Endothelial cell of umbilical vein (primary cell): ENCODE measurements around the gene DENND5B. TPM values are rescaled to one million over a fixed set of nuclear protein-coding genes. Genes with fewer than 3 reads are reported as not detected.

ENCODE experiments used
- BruUV-seq: library from RNA; stranded (reverse); fragments of 400-500 nt; replicated peaks from 2 replicates; lab custom pipeline; 2021; lab: Mats Ljungman, UMichigan
- CTCF ChIA-PET: fragments of 300-600, 350-600 bp; sonication (Branson Sonifier 250); formaldehyde crosslinking; loops from one replicate; lab custom pipeline; 2021; ENCODE audit warnings: antibody characterized with exemption, inconsistent platforms; lab: Charles Lee
- POLR2A ChIA-PET: fragments of 300-600, 350-600 bp; sonication (Branson Sonifier 250); formaldehyde crosslinking; loops from one replicate; lab custom pipeline; 2021; ENCODE audit warnings: antibody characterized with exemption, inconsistent platforms; lab: Charles Lee
- DNase-seq: peaks from one replicate; pipeline ENCODE4 v3.0.0-alpha.2; 2011; ENCODE audit warnings: low read depth, low spot score
- FAIRE-seq: peaks from 2 replicates; lab custom pipeline; 2011; peaks lifted over from hg19 to GRCh38; lab: Jason Lieb, UNC
- H2AFZ ChIP-seq: 2 replicates; pipeline ENCODE4 v1.6.0; 2012; ENCODE audit warnings: low read depth, low read length, control low read depth, inconsistent platforms
- H3K27ac ChIP-seq: 2 replicates; pipeline ENCODE4 v1.5.1; 2011; ENCODE audit warnings: low read depth, mild to moderate bottlenecking, control low read depth, low read length, moderate library complexity; ENCODE audit not compliant: insufficient read depth
- H3K27me3 ChIP-seq, 2 experiments: 2 replicates each; pipeline versions ENCODE4 v1.6.0 to v1.6.1; 2011; ENCODE audit warnings: low read length in 2 of 2, mixed read lengths in 1 of 2; ENCODE audit not compliant: control insufficient read depth in 2 of 2, insufficient read depth in 2 of 2
- H3K36me3 ChIP-seq, 2 experiments: 2 replicates in 1 of 2; 3 replicates in 1 of 2; pipeline ENCODE4 v1.5.1; 2011; ENCODE audit warnings: low read length in 2 of 2, mild to moderate bottlenecking in 1 of 2, moderate library complexity in 1 of 2; ENCODE audit not compliant: control insufficient read depth in 2 of 2, insufficient read depth in 2 of 2; ENCODE audit errors: extremely low read depth in 1 of 2
- H3K4me1 ChIP-seq: 3 replicates; pipeline ENCODE4 v1.5.1; 2011; ENCODE audit warnings: mild to moderate bottlenecking, low read length; ENCODE audit not compliant: control insufficient read depth, insufficient read depth; ENCODE audit errors: extremely low read depth
- H3K4me2 ChIP-seq: 2 replicates; pipeline ENCODE4 v1.6.1; 2011; ENCODE audit warnings: low read length, control low read depth, mixed read lengths; ENCODE audit not compliant: insufficient read depth
- H3K4me3 ChIP-seq, 3 experiments: fragments of 200-600 bp in 1 of 3; sonication (generic), shearing (Covaris generic) in 1 of 3; replicated peaks in 1 of 3; 2 replicates each; pipeline ENCODE4 v1.5.1; 2011 to 2016; ENCODE audit warnings: control low read depth in 3 of 3, low read length in 3 of 3, mild to moderate bottlenecking in 2 of 3, inconsistent platforms in 1 of 3, low read depth in 1 of 3, moderate library complexity in 1 of 3; ENCODE audit not compliant: insufficient read depth in 1 of 3
- H3K79me2 ChIP-seq: 2 replicates; pipeline ENCODE4 v1.6.0; 2012; ENCODE audit warnings: low read length, inconsistent platforms; ENCODE audit not compliant: control insufficient read depth, insufficient read depth
- H3K9ac ChIP-seq: replicated peaks from 2 replicates; pipeline ENCODE3; 2011; ENCODE audit warnings: low read length, control low read depth; ENCODE audit not compliant: insufficient read depth; ENCODE audit errors: extremely low read depth
- H3K9me1 ChIP-seq: replicated peaks from 3 replicates; pipeline ENCODE4 v1.6.0; 2011; ENCODE audit warnings: mild to moderate bottlenecking, low read length; ENCODE audit not compliant: control insufficient read depth, insufficient read depth; ENCODE audit errors: extremely low read depth
- H3K9me3 ChIP-seq: replicated peaks from 2 replicates; pipeline ENCODE4 v1.5.1; 2012; ENCODE audit warnings: low read length, inconsistent platforms; ENCODE audit not compliant: control insufficient read depth, insufficient read depth
- H4K20me1 ChIP-seq: replicated peaks from 2 replicates; pipeline ENCODE3; 2011; ENCODE audit warnings: mild to moderate bottlenecking, low read length; ENCODE audit not compliant: control insufficient read depth, insufficient read depth; ENCODE audit errors: extremely low read depth
- CTCF ChIP-seq, 2 donors: IDR thresholded peaks; 1 replicate in 1 of 2; 2 replicates in 1 of 2; pipeline ENCODE4 v1.5.1; 2011; ENCODE audit warnings: low read length in 2 of 2, mild to moderate bottlenecking in 2 of 2, moderate library complexity in 2 of 2, control low read depth in 1 of 2, inconsistent platforms in 1 of 2, low read depth in 1 of 2; ENCODE audit not compliant: insufficient read depth in 1 of 2; ENCODE audit errors: extremely low read depth in 1 of 2
- EZH2 ChIP-seq: IDR thresholded peaks from 2 replicates; pipeline ENCODE4 v1.6.1; 2012; ENCODE audit warnings: borderline replicate concordance, low read depth, mild to moderate bottlenecking, moderate library complexity, low read length, inconsistent platforms; ENCODE audit not compliant: severe bottlenecking
- FOS ChIP-seq: IDR thresholded peaks from 2 replicates; pipeline ENCODE4 v1.6.1; 2011; ENCODE audit warnings: mild to moderate bottlenecking, low read length, moderate library complexity, borderline replicate concordance; ENCODE audit not compliant: insufficient read depth
- GATA2 ChIP-seq: IDR thresholded peaks from 2 replicates; pipeline ENCODE4 v1.7.0; 2011; ENCODE audit warnings: low read depth, mild to moderate bottlenecking, moderate library complexity, mixed read lengths, low read length; ENCODE audit not compliant: insufficient read length, insufficient read depth
- JUN ChIP-seq: IDR thresholded peaks from 2 replicates; pipeline ENCODE4 v1.6.1; 2011; ENCODE audit warnings: borderline replicate concordance, low read depth; ENCODE audit not compliant: insufficient read length, insufficient read depth
- MAX ChIP-seq: IDR thresholded peaks from 2 replicates; pipeline ENCODE4 v1.6.1; 2011; ENCODE audit not compliant: insufficient read depth, insufficient read length
- MYC ChIP-seq: IDR thresholded peaks from one replicate; pipeline ENCODE4 v1.6.1; 2011; ENCODE audit warnings: mild to moderate bottlenecking, low read depth, low read length
- POLR2A ChIP-seq: IDR thresholded peaks from 2 replicates; pipeline ENCODE4 v1.6.1; 2012; ENCODE audit warnings: low read depth, mild to moderate bottlenecking, control low read depth, low read length
- POLR2AphosphoS5 ChIP-seq: IDR thresholded peaks from 2 replicates; pipeline ENCODE4 v1.6.1; 2012; ENCODE audit warnings: low read depth, mild to moderate bottlenecking, control low read depth, low read length, moderate library complexity; ENCODE audit not compliant: insufficient read depth
- dilution Hi-C: fragments of 300-500 bp; cut with MboI; formaldehyde crosslinking; loops from one replicate; pipeline ENCODE4 v1.15.0; 2019; ENCODE audit warnings: low sequenced_read_pairs; ENCODE audit not compliant: extremely low pct_ligation_motif_present
- intact Hi-C: fragments of 100-400 bp; cut with micrococcal nuclease; formaldehyde crosslinking; loops from one replicate; pipeline ENCODE4 v1.10.0; 2022
- polyA plus RNA-seq, 4 experiments: library from polyadenylated mRNA; depleted of rRNA in 3 of 4; stranded (reverse) in 3 of 4; unstranded in 1 of 4; fragments of >200 nt; gene quantifications; 2 replicates each; pipeline versions ENCODE4 v1.2.1 to v1.2.3, GENCODE V29; 2011 to 2012; ENCODE audit warnings: missing spikeins in 1 of 4
- total RNA-seq: library from RNA; stranded (reverse); gene quantifications from 2 replicates; pipeline ENCODE4 v1.2.3, GENCODE V29; 2021

The DENND5B gene
- total and polyA plus RNA-seq, 2 donors (not counting 3 experiments of a cell fraction or from before 2014, with no cell fraction given) = 10.3 to 18.3 TPM

- Histone ChIP-seq H3K4me3 (no peak overlapping the region), H3K36me3 (no peaks in the 10 kb centered on the region), H3K79me2 (no peaks in the 10 kb centered on the region), H3K4me1 (no peaks in the 10 kb centered on the region), H3K9me3 (no peaks in the 10 kb centered on the region), H3K9ac (no peak overlapping the region), H2AFZ (no peak overlapping the region), H3K4me2 (no peak overlapping the region), H3K27me3 (peaks cover 2 to 3% of the 10 kb centered on the region in 2 experiments), H4K20me1 (no peaks in the 10 kb centered on the region), H3K9me1 (no peaks in the 10 kb centered on the region), H3K27ac (no peak overlapping the region)
- DNase-seq (no peak), FAIRE-seq (no peak)
- TF ChIP-seq JUN (no peak), MAX (no peak), GATA2 (no peak), POLR2A (no peak), FOS (no peak)
- BruUV-seq = no TSS peak
- dilution Hi-C loops = no loop called here
- ChIA-PET CTCF (interaction anchor here (1.6 kb wide), 1 partner anchor 90 kb away, joined by 5 read pairs; no protein-coding TSS in a partner anchor), POLR2A (no interaction called here)
- intact Hi-C loops = no loop called here
Observed at GRCh38 chr12:31362115-31362758, 228.7 kb downstream of the DENND5B start.

- FAIRE-seq (no peak), DNase-seq (no peak)
- H3K9me1 ChIP-seq = no peaks in the 10 kb centered on the region
- peaks cover 2 to 3% of the 10 kb centered on the region in 2 experiments for H3K27me3 ChIP-seq
- intact Hi-C loops (no loop called here), dilution Hi-C loops (no loop called here)
- no peak overlapping the region for H3K27ac ChIP-seq
- no peak overlapping the region for H3K9ac ChIP-seq
- no peaks in the 10 kb centered on the region for H4K20me1 ChIP-seq
- no peaks in the 10 kb centered on the region for H3K4me1 ChIP-seq
- no peak overlapping the region for H3K4me2 ChIP-seq
- no TSS peak for BruUV-seq
- H3K9me3 ChIP-seq = no peaks in the 10 kb centered on the region
- ChIA-PET CTCF (no interaction called here), POLR2A (no interaction called here)
- H3K4me3 ChIP-seq = no peak overlapping the region
- H3K36me3 ChIP-seq = no peaks in the 10 kb centered on the region
- H2AFZ ChIP-seq = no peak overlapping the region
- no peak for TF ChIP-seq FOS
- TF ChIP-seq POLR2AphosphoS5 = no peak
- TF ChIP-seq MAX = no peak
- TF ChIP-seq EZH2 = no peak
- no peak for TF ChIP-seq GATA2
- TF ChIP-seq MYC = no peak
- no peak for TF ChIP-seq POLR2A
- no peak for TF ChIP-seq CTCF (IDR thresholded peaks at IDR 0.05; ENCODE audit: extremely low read depth in 1 of 2, insufficient read depth in 1 of 2, low read depth in 1 of 2, low read length in 2 of 2)
- TF ChIP-seq JUN = no peak
- H3K79me2 ChIP-seq = no peaks in the 10 kb centered on the region
Observed at GRCh38 chr12:31361730-31362114, 229.2 kb downstream of the DENND5B start.
